A172 (cell line): ENCODE measurements around the gene TOR4A. TPM values are rescaled to one million over a fixed set of nuclear protein-coding genes. Genes with fewer than 3 reads are reported as not detected.
A peak's percentile ranks its signal among the peaks of the same experiment; 100 is the strongest.

Experiments used
- DNase-seq: peaks from one replicate; pipeline ENCODE4 v3.0.0-alpha.2; 2015; ENCODE audit warnings: low spot score
- total RNA-seq: library from RNA; depleted of rRNA; stranded (reverse); fragments of >200 nt; shearing (Covaris generic); gene quantifications from 2 replicates; pipeline ENCODE4 v1.2.3, GENCODE V29; 2014

Gene TOR4A
- total RNA-seq, 1 experiment from 2014 or later, result 94.5 TPM

- DNase-seq, result no peak
These were observed 5.8 kb upstream of the TOR4A start for GRCh38 chr9:137271696-137272076.

DNA sequence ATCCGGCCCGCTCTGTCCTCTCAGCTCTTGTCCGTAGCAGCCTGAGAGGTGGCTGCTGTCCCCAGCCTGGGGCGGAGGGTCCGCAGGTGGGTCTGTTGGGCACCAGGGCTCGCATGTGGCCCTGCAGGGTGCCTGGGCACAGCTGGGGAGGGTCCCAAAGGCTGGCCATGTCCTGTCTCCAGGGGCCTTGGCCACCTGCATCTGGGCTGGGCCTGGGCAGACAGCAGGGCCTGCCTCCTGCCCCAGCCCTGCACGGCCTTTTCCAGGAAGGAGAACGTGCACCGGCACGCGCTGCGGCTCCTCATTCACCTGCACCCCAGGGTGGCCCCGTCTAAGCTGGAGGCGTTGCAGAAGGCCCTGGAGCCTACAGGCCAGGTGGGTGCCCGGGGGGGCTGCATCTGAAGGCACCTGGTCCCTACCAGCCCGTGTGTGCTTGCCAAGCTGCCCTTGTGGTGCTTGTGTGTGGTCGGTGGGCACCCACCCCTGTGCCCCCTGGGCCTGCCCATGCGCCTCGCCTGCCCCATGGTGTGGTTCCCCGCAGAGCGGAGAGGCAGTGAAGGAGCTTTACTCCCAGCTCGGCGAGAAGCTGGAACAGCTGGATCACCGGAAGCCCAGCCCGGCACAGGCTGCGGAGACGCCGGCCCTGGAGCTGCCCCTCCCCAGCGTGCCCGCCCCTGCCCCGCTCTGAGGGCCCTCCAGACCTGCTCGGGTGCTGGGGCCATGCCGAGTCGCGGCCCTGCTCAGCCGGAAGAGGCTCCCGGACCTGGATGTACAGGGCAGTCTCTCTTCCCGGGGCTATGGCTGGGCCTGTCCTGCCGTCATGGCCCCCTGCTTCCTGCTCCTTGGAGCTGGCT, 5.1 kb upstream of the TOR4A start:
- no peak for DNase-seq

DNA sequence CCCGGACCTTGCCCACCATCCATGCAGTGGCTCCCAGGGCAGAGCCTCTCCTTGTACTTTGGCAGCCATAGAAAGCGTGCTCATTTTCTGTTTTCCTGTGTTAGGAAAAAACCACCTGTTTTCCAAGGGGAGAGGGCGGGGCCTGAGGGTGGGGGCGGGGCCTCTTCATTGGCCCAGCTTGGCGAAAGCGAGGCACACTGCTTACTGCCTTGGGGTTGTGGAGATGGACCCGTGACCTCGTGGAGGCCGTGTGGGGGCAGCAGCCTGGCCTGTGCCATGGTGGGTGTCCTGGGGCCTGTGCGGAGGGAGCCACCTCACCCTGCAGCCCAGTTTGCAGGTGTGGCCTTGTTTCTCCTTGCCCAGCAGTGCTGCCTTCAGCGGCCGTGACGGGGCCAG, 4.4 kb upstream of the TOR4A start:
- DNase-seq, result no peak

- no peak for DNase-seq
These were observed 3.8 kb upstream of the TOR4A start for GRCh38 chr9:137273611-137274320.

DNA sequence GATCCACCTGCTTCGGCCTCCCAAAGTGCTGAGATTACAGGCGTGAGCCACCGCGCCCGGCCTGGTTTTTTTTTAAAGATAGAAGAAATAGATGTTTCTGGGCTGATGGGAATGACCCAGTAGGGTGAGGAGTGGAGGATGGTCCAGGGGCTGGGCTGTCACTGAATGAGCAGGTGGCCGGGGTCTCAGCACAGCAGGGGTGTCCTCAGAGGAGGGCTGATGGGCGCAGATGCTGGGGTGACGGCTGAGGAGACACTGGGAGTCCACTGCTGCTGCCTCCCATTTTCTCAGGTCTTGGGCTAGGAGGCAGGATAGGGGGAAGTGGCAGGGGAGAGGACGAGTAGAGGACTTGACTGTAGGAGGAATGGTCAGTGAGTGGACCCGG, 2.3 kb upstream of the TOR4A start:
- DNase-seq, result no peak

GRCh38 chr9:137275588-137276472, 1.7 kb upstream of the TOR4A start:
- DNase-seq, result no peak

DNA sequence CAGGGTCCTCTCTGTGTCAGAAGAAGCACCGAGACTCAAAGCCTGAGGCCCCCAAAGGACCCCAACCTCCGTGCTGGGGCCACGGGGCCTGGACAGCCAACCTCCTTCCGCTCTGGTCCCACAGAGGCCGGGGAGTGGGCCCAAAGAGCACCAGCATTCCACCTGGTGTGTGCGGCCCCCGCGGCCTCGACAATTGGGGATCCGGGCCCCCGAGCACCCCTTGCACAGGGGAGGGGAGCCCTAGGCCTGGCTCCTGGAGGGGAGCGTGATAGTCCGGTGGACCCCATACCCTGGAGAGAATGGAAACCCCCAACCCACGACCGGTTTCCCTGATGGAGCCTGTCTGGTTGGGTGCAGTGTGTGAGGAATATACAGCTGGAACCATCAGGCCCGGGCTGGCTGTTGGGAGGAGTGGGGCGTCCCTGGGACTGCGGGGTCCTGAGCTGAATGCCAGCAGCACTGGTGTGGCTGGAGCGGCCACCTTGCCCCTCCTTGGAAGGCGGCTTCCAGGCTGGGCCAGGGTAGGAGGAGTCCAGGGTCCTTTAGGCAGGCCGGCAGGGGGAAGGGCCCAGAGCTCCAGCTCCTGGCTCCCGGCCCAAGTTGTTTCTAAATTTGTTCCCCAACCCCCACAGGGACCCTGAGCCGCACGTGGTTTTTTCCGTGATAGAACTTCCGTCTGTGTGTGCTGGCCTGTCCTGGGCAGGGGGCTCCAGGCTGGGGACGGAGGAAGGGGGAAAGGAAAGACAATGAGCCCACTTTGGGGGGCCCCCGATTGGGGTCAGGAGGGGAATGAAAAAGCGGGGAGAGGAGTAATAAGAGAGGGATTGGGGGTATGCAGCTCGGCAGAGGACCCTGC, 825 bp upstream of the TOR4A start:
- peak; percentile 83 for DNase-seq

DNA sequence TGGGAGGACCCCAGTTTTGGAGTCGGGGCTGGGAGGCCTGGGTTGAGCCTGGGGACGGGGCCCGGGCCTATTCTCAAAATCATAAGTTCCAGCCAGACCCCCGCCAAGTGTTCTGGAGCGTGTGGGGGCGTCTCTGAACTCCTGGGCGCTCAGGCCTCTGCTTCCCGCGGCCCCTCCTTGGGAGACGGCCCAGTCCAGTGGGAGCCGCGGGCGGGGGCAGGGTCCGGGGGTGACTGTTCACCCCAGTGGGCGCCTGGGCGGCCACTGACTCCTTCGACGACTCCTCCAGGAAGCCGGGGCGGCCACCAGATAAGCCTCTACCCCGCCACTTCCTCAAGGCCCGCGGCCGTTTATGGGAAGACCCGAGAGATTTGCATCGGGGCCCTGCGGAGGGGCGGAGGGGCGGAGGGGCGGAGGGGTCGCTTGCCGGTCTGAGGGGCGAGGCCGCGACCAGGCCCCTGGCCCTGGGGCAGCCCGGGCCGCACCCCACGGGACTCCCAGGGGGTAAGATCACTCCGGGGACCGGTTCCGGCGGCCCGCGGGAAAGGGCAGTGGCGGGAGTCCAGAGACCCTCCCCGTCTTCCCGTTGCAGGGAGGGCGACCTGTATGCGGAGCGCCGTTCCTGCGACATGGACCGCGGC, 655 bp downstream of the TOR4A start:
- DNase-seq, result no peak

DNA sequence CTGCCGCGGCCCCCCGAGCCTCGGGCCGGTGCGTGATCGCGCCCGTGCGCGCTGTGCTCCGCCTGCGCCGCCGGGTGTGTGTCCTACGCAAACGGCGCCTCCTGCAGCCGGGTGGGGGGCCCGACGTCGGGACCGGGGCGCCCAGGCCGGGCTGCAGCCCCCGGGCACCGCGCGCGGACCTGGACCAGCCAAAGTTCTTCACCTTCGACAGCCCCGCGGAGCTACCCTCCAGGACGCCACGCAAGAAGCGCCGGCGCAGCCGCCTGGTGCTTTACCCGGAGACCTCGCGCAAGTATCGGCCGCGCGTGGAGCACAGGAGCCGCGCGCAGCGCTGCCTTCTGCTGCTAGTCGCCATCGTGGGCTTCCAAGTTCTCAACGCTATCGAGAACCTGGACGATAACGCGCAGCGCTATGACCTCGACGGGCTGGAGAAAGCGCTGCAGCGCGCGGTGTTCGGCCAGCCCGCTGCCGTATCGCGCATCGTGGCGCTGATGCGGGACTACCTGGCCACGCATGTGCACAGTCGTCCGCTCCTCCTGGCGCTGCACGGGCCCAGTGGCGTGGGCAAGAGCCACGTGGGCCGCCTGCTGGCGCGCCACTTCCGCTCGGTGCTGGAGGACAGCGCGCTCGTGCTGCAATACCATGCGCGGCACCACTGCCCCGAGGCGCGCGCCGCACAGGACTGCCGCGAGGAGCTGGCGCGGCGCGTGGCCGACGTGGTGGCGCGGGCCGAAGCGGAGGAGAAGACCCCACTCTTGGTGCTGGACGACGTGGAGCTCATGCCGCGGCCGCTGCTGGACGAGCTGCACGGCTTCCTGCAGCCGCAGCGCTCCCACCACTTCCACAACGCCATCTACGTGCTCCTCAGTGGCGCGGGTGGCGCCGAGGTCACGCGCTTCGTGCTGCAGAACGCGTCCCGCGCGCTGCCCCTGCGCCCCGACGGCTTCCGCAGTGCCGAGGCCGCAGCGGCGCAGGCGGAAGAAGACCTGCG, 1.5 kb downstream of the TOR4A start:
- no peak for DNase-seq

DNA sequence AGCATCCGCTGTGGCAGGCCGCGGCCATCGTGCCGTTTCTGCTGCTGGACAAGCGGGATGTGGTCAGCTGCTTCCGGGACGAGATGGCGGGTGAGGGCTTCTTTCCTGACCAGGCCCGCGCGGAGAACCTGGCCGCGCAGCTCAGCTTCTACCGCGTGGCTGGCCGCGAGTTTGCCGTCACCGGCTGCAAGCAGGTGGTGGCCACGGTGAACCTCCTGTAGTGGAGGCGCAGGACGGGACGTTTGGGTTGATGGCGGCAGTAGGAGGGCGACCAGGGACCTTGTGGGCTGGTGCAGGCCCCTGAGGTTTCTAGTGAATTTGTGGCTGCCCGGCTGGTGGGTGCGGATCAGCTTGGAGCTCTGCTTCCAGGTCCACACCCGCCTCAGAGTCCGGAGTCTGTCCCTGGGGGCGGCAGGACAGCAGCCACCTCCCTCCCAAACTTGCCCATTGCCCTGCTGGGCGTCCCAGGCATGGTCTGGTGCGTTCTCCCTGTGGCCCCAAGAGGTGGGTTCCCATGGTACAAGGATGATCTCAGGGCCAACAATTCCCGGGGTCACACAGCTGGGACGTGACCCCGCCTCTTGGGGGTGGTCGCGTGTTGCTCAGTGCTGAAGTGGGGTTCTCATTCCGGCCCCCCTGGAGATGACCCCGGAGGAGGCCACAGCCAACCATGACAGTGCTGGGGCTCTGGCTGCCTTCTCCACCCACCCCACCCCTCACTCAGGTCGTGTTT, 2.4 kb downstream of the TOR4A start:
- DNase-seq, result no peak

DNA sequence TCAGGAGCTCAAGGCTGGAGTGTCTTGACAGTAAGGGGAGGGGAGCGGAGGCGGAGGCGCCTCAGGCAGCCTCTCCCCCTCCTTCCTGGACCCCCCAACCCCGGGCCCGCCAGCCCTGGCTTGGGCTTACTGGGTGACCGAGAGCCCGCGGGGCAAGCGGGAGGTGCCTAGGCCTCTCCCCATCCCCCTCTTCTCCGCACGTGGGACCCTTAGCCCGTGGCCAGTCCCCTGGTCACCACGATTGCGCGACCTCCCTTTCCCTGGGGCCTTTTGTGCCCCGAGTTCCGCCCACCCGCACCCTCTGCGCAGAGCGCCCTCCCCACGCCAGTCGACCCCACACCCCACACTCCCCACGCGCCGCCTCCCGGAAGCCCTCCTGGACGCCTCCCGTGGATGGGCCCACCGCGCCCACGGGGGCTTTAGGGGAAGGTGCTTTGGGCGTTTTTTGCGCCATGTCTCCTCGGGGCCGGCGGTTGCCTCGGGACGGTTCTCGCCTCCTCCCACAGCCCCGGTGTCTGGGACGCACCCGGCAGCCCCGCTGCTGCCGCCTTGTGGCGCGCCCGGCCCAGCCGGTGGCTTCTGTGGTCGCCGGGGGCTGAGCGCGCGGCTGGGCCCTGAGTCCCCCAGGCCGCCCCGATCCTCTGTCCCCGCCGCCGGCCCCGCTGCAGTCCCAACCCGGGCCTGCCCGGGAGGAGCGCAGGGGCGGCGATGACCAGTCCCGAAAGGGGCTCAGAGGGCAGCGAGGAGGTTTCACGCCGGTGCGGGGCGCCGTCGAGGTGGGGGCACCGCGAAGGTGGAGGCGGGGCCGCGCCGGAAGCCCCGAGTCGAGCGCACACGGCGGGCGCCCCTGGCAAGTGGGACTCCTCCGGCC, 3.2 kb downstream of the TOR4A start:
- no peak for DNase-seq

- DNase-seq, result no peak
These were observed 4.0 kb downstream of the TOR4A start for GRCh38 chr9:137281345-137282116.

- DNase-seq, result peak; percentile 87
These were observed 9.5 kb downstream of the TOR4A start for GRCh38 chr9:137286975-137287383.

DNA sequence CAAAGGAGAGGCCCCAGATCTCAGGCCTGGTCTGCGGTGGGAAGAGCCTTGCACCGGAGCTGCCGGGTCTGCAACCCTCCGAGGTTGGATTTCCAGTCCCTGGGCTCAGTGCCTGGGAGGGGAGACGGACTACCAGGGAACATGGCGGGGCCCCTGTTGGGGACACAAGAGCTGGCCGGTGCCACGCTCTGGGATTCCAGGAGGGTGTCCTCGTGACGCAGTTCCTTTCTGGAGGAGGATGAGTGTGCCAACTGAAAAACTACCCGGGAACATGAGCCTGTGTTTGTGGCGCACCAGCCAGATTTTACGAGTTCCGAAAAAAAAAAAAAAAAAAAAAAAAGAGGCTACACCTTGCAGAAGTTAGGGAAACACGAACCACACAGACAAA, 15.6 kb downstream of the TOR4A start:
- no peak for DNase-seq

DNA sequence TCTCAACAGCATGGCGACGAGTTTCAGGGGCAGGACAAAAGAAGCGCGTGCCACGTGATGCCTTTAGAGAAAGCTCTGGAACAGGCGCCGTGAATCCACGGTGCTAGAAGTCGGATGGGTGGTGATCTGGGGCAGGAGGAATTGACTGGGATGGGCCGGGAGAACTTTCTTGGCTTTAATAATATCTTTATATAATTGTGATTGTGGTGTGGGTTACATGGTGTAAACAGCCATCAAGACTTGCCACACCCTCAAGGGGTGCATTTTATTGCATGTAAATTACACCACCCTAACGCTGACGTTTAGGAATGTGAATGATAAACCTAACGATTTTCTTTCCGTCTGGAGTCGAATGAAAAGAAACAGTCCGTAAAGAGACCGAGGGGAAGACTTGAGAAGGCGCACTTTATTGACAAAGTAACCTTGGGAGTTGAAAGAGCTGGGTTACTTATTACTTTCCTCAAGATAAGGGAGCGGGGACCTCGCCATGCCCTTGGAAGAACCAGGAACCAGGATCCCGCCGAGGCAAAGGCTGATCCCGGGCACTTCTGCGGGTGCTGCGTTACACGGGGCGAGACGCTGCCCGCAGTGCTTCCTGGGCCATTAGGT, 16.1 kb downstream of the TOR4A start:
- DNase-seq, result no peak

DNA sequence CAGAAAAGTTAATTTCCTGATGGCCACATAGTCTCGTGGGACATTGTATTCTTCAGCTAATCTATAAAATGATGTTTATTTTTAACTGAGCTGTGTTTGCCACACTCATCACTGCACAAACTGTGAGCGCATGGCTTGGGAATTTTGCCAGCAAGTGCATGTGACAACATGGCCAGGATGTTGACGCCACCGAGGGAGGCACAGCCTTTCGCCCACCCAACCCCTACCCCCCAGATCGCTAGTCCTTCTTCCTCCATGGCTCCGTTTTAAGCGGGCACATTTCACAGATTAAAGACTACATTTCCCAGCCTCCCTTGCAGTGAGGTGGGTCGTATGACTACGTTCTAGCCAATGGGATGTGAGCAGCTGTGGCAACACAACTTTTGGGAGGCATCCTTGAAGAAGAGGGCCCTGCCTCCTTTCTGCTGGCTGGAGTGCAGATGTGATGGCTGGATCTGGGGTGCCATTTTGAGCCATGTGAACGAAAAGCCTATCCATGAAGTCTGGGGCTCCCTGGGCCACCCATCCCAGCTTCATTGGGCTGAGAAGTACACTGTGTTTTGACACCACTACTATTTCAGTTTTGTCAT, 16.7 kb downstream of the TOR4A start:
- peak; percentile 46 for DNase-seq
